Panc1 (cell line): ENCODE data around the gene IVD. TPM values are rescaled to one million over a fixed set of nuclear protein-coding genes. Genes with fewer than 3 reads are reported as not detected.

Source experiments
- ATAC-seq: fragments of 200-7000 bp; cut with Tn5 transposase; 2 replicates; pipeline ENCODE4 v1.9.1; 2020; ENCODE audit warnings: mild to moderate bottlenecking, moderate library complexity
- BruUV-seq: library from RNA; stranded (reverse); fragments of 400-500 nt; replicated peaks from 2 replicates; lab custom pipeline; 2021; lab: Mats Ljungman, UMichigan
- CTCF ChIA-PET: fragments of 300-600 bp; sonication (Branson Sonifier 250); formaldehyde crosslinking; loops from one replicate; lab custom pipeline; 2022; ENCODE audit warnings: antibody characterized with exemption; lab: Charles Lee
- POLR2A ChIA-PET: fragments of 300-600 bp; sonication (Branson Sonifier 250); formaldehyde crosslinking; loops from one replicate; lab custom pipeline; 2022; ENCODE audit warnings: antibody characterized with exemption; lab: Charles Lee
- DNase-seq: peaks from one replicate; pipeline ENCODE4 v3.0.0-alpha.2; 2010; ENCODE audit warnings: low read depth, low spot score
- H3K27ac ChIP-seq: 2 replicates; pipeline ENCODE4 v1.5.1; 2011; ENCODE audit warnings: mild to moderate bottlenecking, low read length, inconsistent platforms
- H3K27me3 ChIP-seq: fragments of 200-500 bp; sonication (Bioruptor generic); 2 replicates; pipeline ENCODE4 v1.6.0; 2014; ENCODE audit warnings: low read length, inconsistent platforms; ENCODE audit not compliant: control insufficient read depth, insufficient read depth
- H3K36me3 ChIP-seq: fragments of 200-500 bp; sonication (Bioruptor generic); 2 replicates; pipeline ENCODE4 v1.5.1; 2014; ENCODE audit warnings: inconsistent platforms, mild to moderate bottlenecking, low read length, moderate library complexity; ENCODE audit not compliant: control insufficient read depth, insufficient read depth
- H3K4me1 ChIP-seq: 2 replicates; pipeline ENCODE4 v1.5.1; 2011; ENCODE audit warnings: inconsistent platforms, mild to moderate bottlenecking, low read length, moderate library complexity; ENCODE audit not compliant: control insufficient read depth, insufficient read depth
- H3K4me3 ChIP-seq, 2 experiments: 2 replicates each; pipeline ENCODE4 v1.5.1; 2011 to 2012; ENCODE audit warnings: low read depth in 2 of 2, low read length in 2 of 2, mild to moderate bottlenecking in 2 of 2, inconsistent platforms in 1 of 2, moderate library complexity in 1 of 2
- H3K9me3 ChIP-seq: fragments of 200-500 bp; sonication (Bioruptor generic); 2 replicates; pipeline ENCODE4 v1.5.1; 2014; ENCODE audit warnings: low read depth, mild to moderate bottlenecking, inconsistent platforms, low read length, moderate library complexity; ENCODE audit not compliant: control insufficient read depth, insufficient read depth
- POLR2AphosphoS5 ChIP-seq: IDR thresholded peaks from 2 replicates; pipeline ENCODE4 v1.6.1; 2012; ENCODE audit warnings: mild to moderate bottlenecking, low read depth, low read length, moderate library complexity
- SIN3A ChIP-seq: IDR thresholded peaks from 2 replicates; pipeline ENCODE4 v1.6.1; 2012; ENCODE audit warnings: low read depth, mild to moderate bottlenecking, low read length, moderate library complexity, borderline replicate concordance; ENCODE audit not compliant: insufficient read depth
- TCF7L2 ChIP-seq: IDR thresholded peaks from 2 replicates; pipeline ENCODE4 v1.6.1; 2011; ENCODE audit warnings: mild to moderate bottlenecking, low read depth, low read length, inconsistent platforms
- in situ Hi-C: cut with HindIII; loops from 2 replicates; pipeline ENCODE4 v1.10.0; 2016; ENCODE audit warnings: low sequenced_read_pairs, low pct_unique_long_range_greater_than_20kb
- intact Hi-C: fragments of 100-400 bp; cut with micrococcal nuclease; formaldehyde crosslinking; loops from one replicate; pipeline ENCODE4 v1.10.0; 2022; ENCODE audit not compliant: unreplicated experiment
- total RNA-seq: library from RNA; stranded (reverse); gene quantifications from one replicate; pipeline ENCODE4 v1.2.1, GENCODE V29; 2021; ENCODE audit not compliant: unreplicated experiment
- TF ChIP-seq, protein P1 (sequence below): fragments of 450-650 bp; IDR thresholded peaks from 2 replicates; pipeline ENCODE4 v1.5.1; 2017; ENCODE audit warnings: mild to moderate bottlenecking
- TF ChIP-seq, protein P2 (sequence below), 2 experiments: IDR thresholded peaks; 2 replicates each; pipeline ENCODE4 v1.6.1; 2011 to 2012; ENCODE audit warnings: low read depth in 2 of 2, control low read depth in 1 of 2, low read length in 1 of 2, mild to moderate bottlenecking in 1 of 2, moderate library complexity in 1 of 2; ENCODE audit not compliant: insufficient read depth in 1 of 2

The IVD gene
- total RNA-seq, 1 experiment from 2014 or later = 74.6 TPM

DNA sequence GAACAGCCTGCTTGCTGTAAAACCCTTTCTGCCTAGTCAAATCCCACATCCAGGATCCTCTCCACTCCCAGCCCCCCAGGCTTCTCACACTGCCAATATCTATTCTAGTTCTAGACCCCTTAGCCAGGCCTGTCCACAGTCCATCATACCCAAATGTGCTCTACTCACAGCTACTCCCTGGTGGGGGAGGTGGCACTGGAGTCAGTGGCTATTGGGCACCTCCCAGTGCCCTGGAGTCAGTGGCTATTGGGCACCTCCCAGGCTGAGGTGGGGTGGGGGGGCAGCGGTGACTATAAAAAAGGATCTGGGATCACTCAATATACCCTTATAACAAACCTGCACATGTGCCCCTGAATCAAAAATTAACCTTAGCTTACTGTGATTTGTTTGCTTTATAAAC lies 48.3 kb upstream of the IVD start:
- no peak for ATAC-seq
- BruUV-seq = no TSS peak
- Histone ChIP-seq H3K36me3 (no peaks in the 10 kb centered on the region), H3K4me1 (peaks cover 7% of the 10 kb centered on the region), H3K27ac (peak overlapping the region; percentile 66; the same call in 1 of the 2 replicates), H3K27me3 (no peaks in the 10 kb centered on the region), H3K4me3 (peak overlapping the region; percentile 58 to 67; a peak in 3 of 4 replicates), H3K9me3 (no peaks in the 10 kb centered on the region)
- no peak for DNase-seq
- in situ Hi-C loops = no loop called here
- intact Hi-C loops = no loop called here
- POLR2A ChIA-PET = no interaction called here
- TF ChIP-seq, protein P1, sequence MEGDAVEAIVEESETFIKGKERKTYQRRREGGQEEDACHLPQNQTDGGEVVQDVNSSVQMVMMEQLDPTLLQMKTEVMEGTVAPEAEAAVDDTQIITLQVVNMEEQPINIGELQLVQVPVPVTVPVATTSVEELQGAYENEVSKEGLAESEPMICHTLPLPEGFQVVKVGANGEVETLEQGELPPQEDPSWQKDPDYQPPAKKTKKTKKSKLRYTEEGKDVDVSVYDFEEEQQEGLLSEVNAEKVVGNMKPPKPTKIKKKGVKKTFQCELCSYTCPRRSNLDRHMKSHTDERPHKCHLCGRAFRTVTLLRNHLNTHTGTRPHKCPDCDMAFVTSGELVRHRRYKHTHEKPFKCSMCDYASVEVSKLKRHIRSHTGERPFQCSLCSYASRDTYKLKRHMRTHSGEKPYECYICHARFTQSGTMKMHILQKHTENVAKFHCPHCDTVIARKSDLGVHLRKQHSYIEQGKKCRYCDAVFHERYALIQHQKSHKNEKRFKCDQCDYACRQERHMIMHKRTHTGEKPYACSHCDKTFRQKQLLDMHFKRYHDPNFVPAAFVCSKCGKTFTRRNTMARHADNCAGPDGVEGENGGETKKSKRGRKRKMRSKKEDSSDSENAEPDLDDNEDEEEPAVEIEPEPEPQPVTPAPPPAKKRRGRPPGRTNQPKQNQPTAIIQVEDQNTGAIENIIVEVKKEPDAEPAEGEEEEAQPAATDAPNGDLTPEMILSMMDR = no peak
- TF ChIP-seq, protein P2, sequence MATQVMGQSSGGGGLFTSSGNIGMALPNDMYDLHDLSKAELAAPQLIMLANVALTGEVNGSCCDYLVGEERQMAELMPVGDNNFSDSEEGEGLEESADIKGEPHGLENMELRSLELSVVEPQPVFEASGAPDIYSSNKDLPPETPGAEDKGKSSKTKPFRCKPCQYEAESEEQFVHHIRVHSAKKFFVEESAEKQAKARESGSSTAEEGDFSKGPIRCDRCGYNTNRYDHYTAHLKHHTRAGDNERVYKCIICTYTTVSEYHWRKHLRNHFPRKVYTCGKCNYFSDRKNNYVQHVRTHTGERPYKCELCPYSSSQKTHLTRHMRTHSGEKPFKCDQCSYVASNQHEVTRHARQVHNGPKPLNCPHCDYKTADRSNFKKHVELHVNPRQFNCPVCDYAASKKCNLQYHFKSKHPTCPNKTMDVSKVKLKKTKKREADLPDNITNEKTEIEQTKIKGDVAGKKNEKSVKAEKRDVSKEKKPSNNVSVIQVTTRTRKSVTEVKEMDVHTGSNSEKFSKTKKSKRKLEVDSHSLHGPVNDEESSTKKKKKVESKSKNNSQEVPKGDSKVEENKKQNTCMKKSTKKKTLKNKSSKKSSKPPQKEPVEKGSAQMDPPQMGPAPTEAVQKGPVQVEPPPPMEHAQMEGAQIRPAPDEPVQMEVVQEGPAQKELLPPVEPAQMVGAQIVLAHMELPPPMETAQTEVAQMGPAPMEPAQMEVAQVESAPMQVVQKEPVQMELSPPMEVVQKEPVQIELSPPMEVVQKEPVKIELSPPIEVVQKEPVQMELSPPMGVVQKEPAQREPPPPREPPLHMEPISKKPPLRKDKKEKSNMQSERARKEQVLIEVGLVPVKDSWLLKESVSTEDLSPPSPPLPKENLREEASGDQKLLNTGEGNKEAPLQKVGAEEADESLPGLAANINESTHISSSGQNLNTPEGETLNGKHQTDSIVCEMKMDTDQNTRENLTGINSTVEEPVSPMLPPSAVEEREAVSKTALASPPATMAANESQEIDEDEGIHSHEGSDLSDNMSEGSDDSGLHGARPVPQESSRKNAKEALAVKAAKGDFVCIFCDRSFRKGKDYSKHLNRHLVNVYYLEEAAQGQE (IDR thresholded peaks at IDR 0.05; ENCODE audit: insufficient read depth in 1 of 2, low read depth in 2 of 2, low read length in 1 of 2) = no peak
- TF ChIP-seq SIN3A (no peak), TCF7L2 (no peak)
- CTCF ChIA-PET = interaction anchor here (0.5 kb wide), 1 partner anchor 60 kb away, joined by 10 read pairs; no protein-coding TSS in a partner anchor

DNA sequence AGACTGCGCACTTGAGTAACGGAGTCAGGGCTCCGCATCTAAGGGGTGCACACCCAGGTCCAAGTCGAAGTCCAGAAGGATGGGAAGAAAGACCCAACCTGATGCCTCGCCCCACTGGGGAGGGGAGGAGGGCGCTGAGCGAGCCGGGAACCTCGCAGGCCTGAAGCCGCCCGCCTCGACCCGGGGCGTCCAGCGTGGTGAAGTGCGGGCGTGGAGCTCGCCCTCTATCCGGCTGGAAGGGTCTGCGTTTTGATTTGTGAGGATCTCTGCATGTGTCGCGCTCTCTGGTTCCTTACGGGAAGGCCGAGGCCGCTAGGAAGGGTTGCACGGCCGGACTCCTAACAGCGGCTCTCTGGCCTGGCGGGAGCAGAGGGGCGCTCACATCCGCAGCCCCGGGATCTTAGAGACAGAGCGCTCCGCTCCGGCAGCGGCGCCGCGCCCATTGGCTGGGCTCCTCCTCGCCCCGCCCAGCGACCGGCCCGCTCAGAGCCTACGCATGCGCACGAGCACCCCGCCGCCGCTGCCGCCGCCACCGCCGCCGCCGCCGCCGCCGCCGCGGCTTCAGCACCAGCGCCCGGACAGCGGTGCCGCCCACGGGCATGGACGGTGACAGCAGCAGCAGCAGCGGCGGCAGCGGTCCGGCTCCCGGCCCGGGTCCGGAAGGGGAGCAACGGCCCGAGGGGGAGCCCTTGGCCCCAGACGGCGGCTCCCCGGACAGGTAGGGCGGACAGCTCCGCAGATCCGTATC lies 47.7 kb upstream of the IVD start, which contains the start of gene DISP2:
Gene DISP2 (plus strand): TSS at position 497 of the 748 bp plus-strand sequence. CDS start 103 bp downstream, at position 600.
- H3K4me3 ChIP-seq = peak within 1 kb of the TSS; percentile 58 to 67
- intact Hi-C loops (no loop called here), in situ Hi-C loops (no loop called here)
- POLR2A ChIA-PET = no interaction called here
- peak; percentile 93 for ATAC-seq
- H3K27ac ChIP-seq = peak within 1 kb of the TSS; percentile 66
- DNase-seq = no peak
- CTCF ChIA-PET = interaction anchor here (0.5 kb wide), 1 partner anchor 60 kb away, joined by 10 read pairs; no protein-coding TSS in a partner anchor
- H3K4me1 ChIP-seq = peaks cover 7% of the 10 kb centered on the region
- TF ChIP-seq POLR2AphosphoS5 (no peak), SIN3A (peak; percentile 100)
- TF ChIP-seq, protein P2 (IDR thresholded peaks at IDR 0.05; ENCODE audit: insufficient read depth in 1 of 2, low read depth in 2 of 2, low read length in 1 of 2) = peak; percentile 89 to 96
- no peaks in the 10 kb centered on the region for H3K36me3 ChIP-seq
- no TSS peak for BruUV-seq
- H3K27me3 ChIP-seq = no peaks in the 10 kb centered on the region
- no peaks in the 10 kb centered on the region for H3K9me3 ChIP-seq
